Measurements from ENCODE around the gene AGT.

AGT gene

DNA sequence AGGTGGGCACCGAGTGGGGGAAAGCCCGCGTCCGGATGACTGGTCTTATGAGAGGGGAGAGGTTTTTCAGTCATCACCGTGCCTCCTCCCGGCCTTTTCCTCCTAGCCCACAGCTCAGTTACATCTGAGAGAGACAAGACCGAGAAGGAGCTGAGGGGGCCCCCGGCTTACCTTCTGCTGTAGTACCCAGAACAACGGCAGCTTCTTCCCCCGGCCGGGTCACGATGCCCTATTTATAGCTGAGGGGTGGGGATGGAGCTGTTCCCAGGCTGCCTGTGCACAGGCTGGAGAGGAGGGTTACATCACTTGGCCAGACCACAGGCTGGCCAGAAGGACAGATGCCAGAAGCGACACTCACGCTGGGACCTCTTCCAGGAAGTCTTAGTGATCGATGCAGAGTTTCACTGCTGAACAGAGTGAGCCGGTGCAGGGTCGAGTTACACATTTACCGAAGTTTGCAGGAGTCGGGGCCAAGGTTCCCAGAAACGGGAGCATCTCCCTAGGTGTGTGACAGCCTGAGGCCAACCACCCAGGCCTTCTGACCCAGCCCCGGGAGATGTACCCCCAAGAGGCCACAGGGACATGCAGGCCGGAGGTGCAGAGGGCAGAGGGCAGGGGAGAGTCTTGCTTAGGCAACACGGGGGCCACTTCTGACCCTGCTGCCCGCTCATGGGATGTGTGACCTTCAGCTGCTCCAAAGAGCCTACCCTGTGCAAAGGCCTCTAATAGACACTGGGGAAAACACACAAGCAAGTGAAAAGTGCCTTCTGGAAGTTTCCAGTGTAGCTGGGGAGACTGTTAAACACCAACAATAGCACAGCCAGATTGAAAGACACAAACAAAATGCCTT lies at the start of gene AGT:
TSS of gene AGT (minus strand) at position 208 of the 850 bp plus-strand sequence. CDS start 3,299 bp downstream, outside the sequence.
- no peak for DNase-seq

DNA sequence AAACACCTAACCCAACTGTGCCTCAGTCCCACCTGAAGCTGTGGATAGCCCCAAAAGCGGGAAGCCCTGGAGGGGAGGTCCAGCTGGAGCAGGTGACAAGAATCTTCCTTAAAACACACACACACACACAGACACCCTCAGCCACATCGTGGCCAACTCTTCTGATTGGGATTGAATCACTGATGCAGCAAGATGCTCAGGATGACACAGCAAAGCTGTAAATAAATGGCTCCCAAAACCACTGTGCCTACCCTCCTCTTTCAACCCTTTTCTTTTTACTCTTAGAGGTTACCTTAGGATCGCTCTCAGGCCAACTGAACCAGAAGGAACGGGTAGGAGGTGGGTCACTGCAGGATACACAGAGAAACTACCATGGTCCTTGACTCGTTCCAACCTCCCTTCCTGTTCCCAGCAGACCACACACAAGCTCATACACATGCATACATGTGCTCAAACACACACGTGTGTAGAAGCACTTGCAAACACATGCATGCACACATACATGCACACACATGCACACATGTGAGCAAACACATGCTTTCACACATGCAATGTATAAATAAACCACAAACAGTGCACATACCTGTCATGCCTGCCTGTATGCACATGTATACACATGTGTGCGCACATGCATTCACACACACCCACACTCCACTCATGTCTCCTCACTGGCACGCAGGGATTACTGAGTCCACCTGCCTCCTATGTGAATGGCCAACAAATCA lies 47.7 kb upstream of the AGT start:
- DNase-seq: no peak

DNA sequence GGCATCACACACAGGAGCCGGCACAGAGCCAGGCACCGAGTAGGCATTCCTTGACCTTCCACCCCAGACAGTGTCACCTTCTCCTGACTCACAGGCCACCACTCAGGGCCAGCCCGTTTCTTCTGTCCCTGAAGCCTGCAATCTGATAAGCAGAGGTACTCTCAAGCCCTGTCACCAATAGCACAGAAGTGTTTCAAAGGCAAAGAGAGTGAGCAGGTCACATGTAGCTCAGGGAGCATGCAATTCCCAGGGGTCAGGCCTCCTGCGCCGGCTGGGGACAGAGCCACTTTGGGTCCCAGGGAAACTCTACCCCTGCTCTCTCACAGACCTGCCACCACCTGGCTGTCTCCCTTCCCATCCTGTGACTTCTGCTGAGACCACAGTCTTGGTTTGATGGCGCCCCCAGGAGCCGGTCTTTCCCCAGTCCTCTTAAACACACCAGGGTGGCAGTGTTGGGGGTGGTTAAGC lies 46.5 kb upstream of the AGT start:
- DNase-seq: no peak

DNA sequence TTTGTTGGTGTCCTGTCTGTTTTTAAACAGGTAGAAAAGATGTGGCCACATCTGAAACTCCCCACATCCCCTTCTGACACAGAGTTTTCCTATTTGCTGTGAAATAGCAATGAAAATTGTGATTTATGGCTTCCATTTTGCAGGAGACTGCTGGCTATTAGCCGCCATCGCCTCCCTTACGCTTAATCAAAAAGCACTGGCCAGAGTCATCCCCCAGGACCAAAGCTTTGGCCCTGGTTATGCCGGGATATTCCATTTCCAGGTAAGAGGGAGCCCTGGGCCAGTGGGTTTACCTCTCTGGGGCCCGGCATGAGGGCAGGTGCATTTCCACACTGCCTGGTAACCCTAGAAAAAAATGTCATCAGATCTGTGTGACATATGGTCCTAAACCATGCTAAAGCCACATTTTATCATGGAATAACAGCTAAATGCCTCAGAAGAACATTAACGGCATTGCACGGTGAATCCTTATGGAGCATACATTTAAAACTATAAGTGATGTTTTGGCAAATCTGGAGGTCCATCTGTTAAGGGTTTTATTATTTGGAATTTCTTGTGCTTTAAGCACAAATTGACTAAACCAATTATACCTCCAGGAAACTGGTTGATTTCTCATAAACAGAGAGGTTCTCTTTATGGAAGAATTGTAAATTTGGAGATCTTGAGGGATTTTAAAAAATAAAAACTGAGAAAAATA lies 45.6 kb upstream of the AGT start:
- no peak for DNase-seq

DNA sequence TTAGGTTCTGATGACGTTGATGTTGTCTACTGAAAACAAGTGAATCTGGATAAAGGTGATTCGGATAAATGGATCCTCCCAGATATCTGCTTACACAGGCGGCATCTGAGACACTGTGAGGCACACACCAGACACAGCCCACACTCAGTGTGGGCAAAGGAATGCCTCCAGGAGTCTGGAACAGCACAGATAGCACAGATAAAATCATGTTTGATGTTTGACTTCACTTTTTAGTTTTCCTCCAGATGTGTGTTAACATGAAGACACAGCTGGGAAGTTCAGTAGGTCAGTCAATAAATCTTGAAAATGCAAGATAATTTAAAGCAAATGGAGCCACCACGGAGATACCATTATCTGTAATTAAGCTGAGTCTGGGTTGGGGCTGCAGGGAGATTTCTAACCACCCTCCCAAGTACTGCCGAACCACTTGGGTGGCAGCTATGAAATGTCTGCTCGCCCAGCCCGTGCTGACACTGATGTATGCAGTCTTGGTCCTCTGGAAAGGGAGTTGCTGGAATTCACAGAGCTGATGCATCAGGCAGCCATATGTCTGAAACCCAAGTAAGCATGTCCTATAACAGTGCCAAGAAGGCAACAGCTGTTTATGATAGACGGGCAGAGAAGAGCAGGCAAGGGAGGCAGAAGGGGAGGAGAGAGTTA lies 44.9 kb upstream of the AGT start:
- DNase-seq: no peak

DNA sequence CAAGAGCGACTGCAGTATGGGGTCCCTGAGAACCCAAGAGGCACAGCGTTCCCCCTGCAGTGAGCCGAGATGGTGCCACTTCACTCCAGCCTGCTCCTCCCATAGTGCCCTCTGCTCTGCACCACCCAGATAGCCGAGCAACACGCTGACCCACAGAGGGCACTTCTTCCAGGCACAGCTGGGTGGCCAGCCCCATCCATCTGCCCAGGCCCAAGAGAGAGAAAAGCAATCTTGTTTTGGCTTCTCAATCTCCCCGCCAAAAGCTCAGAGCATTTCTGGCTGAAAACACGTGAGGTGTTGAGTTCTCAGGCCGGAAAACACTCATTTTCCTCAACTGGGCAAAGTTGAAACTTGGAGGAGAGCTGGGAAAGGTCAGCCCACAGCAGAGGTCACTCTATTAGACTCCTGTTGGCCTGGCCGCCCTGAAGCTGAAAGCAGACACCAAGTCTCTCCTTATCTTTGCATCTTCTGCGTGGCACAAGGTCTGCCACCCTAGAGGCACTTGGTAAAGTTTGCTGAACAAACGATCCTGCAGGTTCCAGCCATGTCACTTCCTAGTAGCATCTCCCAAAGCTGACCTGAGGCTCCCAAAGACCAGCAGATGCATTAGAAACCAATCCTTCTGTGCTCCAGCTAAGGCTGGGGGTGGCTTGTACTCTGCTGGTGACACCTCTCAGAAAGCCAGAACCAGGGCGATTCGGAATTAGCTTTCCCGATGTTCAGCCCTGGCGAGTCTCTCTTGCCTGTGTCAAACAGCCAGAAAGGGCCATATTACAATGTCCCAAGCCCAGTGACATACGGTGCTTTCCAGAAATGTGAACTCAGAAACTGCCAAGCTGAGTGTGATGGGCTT lies 44.2 kb upstream of the AGT start:
- DNase-seq: no peak

DNA sequence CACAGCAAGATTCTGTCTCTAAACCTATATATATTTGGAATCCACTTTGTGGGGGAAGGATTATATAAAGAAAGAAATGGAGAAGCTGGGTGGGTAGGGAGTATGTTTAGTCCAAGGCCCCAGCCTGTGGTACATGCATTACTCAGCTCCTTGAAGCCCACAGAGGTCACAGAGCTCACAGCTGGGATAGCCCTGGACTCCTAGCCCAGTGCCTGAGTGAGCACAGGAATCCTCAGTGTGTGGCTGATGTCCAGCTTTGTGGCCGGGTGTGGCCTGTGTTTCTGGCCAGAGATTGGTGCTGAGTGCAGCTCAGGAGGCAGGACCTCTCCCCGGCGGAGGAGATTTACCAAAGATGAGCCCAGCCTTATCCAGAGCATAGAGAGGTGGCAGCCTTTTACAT lies 40.9 kb upstream of the AGT start:
- no peak for DNase-seq

DNA sequence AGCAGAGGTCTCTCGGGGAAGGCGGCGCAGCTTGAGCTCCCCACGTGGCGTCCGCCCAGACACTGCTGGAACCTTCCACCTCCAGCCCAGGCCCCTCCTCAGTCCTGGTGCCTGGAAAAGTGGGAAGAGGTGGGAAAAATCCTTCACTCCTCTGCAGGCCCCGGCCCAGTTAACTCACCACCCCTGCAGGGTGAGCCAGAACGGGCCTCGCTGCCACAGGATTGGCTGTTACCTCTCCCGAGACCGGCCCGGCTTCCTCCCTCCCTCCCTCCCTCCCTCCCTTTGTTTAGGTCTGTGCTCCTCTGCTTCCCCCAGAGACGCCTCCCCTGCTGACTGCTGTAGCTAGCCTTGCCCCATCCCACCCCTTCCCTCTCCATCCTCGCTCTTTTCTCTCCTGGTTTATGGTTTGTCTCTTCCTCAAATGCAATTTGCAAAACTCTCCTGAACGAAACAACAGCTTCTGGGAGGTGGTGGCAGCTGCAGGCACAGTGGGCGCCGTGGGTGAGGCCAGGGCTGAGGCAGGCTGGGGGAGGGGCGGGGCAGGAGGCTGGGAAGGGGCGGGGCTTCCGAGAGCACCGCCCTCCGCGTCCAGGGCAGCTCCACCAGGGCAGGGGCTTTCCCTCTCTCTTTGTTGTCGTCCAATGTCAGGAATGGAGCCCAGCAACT lies 39.8 kb upstream of the AGT start:
- peak; percentile 23 for DNase-seq

DNA sequence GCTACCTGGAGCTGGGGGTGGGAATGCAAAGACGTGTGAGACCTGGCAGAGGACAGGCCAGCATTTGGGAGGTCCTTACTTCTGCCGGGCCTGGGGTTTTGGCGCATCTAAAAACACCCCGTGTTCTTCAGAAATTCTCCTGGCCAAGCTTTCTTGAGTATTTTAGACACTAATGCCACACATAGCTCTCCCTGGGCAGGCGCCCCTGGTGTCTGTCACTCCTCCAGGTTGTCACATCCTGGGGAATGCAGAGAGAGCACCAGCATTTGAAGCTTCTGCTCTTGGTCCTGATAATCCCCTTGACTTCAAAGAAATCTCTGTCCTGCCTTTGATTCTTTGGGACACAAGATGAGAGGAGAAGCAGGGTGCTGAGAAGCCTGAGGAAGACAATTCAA lies 39.3 kb upstream of the AGT start:
- no peak for DNase-seq

DNA sequence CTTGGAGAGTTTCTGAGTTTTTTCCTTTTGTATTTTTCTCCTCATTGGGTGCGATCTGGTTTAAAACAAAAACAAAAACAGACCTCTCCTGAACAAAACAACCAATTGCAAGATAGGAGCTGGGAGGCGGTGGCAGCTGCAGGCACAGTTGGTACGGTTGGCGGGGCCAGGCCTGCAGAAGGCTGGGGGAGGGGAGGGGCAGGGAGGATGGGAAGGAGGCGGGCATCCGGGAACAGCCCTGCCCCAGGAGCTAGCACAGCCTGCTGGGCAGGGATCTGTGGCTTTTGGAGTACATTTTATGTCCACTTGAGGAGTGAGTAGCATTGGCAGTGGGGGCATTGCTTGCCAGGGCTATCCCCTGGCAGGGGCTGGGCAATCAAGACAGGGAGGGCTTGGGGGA lies 38.5 kb upstream of the AGT start:
- no peak for DNase-seq

DNA sequence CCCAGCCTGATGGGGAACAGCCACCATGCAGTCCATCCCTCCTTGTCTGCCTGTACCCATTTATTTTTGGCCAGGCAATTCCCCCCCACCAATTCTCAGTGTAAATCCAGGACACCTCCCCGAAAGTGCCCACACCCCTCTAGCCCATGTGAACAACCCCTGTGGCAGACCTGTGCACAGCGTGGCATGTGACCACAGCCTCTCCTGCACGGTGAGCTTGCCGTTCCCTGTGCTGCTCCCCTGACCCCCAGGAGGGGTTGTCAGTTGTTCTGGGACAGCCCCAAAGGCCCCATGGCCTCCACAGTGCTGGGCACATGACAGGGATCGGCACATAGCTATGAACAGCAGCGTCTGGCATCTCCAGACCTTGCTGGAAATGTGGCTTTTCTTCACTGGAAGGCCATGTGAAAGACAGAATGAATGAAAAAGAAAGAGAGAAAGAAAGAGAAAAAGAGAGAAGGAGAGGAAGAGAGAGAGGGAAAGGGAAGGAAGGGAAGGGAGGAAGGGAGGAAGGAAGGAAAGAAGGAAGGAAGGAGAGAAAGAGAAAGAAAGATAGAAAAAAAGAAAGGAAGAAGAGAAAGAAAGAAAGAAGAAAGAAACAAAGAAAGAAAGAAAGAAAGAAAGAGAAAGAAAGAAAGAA lies 37.2 kb upstream of the AGT start:
- DNase-seq: no peak

DNA sequence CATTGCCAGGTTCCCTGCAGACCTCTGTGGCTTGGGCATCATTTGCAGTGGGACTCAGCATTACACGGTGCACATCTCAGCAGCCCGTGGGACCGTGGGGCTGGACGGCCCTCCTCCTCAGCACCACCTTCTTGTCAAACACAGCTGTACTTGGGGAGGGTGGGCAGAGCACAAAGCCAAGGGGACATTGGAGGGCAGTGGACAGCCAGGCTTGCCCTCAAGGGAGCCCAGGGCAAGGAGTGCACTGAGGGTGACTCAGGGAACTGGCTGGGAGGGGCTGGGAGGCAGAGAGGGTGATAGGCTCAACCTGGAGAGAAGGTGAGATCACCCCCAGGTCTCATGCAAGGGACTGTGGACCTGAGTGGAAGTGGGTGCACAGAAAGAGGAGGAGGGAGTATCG lies 36.7 kb upstream of the AGT start:
- DNase-seq: no peak

DNA sequence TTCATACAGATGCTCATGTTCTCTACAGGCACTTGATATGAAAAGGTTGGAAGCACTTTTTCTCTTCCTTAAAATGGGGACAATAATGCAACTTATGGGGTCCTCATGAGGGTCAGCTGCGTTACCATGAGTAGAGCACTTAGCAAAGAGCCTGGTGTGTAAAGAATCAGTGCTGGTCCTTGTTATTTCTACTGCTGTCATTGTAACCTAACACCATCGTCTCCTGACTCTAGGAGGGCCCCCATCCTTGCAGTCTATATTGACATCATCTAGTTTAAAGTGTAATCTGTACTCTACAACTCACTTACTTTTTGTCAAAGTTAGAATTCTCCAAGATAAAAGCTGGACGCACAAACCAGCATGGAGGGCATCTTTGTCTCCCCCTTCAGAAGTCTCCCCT lies 35.7 kb upstream of the AGT start:
- DNase-seq: no peak

DNA sequence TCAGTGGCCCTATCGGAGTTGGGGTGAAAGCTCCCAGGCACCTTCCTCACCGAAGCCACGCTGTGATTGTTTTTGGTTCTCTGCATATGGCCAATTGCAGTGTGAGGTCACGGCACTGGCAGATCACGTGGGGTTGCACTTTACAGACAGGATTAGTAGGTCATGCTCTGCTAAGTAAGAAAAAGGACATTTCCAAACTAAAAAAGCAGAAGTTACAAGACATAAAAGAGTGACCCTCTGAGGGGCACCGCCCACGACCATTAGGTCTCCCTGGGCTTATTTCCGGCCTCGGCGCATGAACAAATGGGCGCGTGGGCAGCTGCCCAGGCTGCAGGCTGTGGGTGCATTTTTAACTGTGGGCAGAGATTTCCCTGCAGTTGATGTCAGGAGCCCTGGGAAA lies 35.2 kb upstream of the AGT start:
- no peak for DNase-seq

DNA sequence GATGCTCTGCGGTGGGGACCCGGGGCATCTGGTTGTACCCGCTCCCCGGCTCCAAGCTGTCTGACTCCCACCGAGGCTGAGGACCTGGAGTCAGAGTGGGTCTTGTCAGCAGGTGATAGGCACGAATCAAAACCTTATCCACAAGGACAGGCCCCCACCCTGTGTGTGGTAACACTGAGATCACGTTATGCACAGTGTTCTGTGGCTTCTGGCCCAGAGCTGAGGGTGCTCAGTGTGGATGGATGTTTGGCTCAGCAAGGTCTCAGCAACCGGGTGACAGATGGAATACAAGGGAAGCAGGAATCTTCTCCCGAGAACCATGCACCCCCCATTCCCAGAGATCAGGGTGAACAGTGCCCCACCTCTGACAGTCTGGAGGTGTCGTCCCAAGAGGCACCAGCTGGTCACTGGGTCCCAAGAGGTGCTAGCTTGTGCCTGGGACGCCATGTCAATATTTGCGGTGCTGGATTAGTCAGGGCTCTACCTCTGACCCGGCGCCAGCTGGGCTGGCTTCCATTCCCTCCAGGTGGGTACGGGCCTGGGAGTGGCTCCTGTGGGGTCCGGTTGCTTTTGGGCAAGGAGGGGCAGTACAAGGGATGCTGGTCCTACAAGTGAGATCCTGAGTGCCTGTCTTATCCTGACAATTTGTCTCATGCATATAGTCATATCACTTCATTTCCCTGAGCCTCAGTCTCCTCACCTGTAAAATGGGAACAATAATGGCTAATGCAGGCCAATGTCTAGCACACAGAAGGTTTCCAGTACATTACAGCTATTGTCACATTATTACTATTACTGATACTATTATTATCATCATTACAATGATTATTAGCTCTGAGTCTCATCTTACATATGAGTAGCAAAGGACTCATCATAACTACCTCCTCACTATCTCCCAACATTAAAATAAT lies 34.2 kb upstream of the AGT start:
- DNase-seq: no peak

DNA sequence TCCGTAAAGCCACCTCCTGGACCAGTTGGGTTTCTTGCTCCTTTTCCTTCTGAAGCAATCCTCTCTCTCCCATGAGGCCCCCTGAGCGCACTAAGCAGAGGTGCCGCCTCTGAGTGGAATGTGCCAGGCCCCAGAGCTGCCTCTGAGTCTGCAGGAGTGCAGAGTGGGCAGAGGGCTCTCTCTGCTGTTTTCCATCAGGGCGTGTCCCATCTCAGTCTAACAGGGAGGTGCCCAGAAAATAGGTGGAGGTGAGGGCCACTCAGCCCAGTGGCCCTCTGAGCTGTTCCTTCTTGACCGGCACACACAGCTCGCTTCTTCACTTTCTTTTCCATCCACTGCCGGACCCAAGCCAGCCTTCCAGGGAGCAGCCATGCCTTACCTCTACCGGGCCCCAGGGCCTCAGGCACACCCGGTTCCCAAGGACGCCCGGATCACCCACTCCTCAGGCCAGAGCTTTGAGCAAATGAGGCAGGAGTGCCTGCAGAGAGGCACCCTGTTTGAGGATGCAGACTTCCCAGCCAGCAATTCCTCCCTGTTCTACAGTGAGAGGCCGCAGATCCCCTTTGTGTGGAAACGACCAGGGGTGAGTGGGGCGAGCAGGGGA lies 33.3 kb upstream of the AGT start, which contains the start of gene CAPN9:
TSS of gene CAPN9 (plus strand) at position 262 of the 604 bp plus-strand sequence. CDS start at position 371, 109 bp downstream.
- no peak for DNase-seq

DNA sequence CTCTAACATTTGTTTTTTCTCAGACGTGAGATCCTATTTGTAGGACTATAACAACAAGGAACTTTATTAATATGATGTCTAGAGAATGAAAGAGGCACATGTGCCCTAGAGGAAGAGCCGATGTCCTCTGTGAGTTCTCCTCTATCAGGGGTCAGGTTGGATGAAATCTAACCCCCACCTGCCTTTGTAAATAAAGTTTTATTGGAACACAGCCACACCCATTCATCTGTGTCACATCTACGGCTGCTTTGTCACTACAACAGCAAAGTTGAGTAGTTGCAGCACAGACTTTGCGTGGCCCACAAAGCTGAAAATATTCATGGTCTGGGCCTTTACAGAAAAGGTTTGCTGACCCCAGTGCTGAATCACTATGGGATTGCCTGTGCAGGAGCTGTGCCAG lies 32.7 kb upstream of the AGT start:
- no peak for DNase-seq

DNA sequence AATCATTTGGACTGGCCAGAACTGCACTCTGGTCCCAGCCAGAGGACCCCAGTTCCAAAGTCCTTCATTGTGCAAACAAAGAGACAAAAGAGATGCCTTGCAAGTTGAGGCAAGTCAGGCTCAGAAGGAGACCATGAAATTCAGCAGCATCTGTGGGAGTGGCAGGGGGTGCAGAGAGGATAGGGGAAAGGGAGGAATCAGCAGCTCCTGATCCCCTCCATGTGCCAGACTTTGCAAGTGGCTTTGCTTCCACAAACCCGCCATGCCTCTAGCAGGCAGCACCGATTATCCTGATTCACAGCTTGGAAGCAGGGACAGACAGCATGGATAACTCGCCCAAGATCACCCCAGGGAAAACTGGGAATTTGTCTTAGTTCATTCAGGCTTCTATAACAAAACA lies 31.1 kb upstream of the AGT start:
- DNase-seq: no peak

DNA sequence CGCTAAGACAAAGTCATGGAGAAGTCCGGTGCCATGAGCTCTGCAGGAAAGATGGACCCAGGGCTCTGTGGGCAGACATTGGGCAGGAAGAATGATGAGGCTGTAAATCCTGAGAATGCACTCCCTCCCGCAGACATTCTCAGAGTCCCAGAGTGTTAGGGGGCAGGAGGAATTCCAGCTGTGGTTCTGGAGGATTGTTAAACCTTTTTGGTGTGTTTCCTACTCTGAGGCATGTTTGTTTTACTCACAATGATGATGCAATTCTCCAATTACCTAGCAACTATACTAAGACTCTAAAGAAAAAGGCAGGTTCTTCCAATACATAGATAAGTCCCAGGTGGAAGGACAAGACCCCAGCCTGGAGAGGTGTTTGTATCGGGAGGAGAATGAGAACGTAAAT lies 30.5 kb upstream of the AGT start:
- no peak for DNase-seq
